Measurements from ENCODE around the gene SPON2. TPM values are rescaled to one million over a fixed set of nuclear protein-coding genes. Genes with fewer than 3 reads are reported as not detected.

The SPON2 gene
- polyA plus RNA-seq, 2 of the 4 experiments (the other 2 are of a cell fraction): 0.12 to 0.54 TPM

GRCh38 chr4:1150875-1151274 lies 21.5 kb downstream of the SPON2 start:
- Histone ChIP-seq H3K4me3 (no peak overlapping the region), H3K4me1 (no peaks in the 10 kb centered on the region), H3K27ac (no peak overlapping the region), H3K4me2 (no peak overlapping the region), H3K9me3 (no peaks in the 10 kb centered on the region)
- TF ChIP-seq TFCP2L1 (CRISPR knock-in tag; IDR thresholded peaks at IDR 0.05): no peak
- TF ChIP-seq RAD21 (conservative IDR thresholded peaks at IDR 0.05 in 1 of 2, IDR thresholded peaks at IDR 0.05 in 1 of 2): no peak
- TF ChIP-seq BCL3 (IDR thresholded peaks at IDR 0.05): no peak
- TF ChIP-seq HEYL (CRISPR knock-in tag; IDR thresholded peaks at IDR 0.05): no peak
- no peak for TF ChIP-seq TP53 (CRISPR knock-in tag; IDR thresholded peaks at IDR 0.05)
- no peak for TF ChIP-seq CBX2 (IDR thresholded peaks at IDR 0.05; ENCODE audit: borderline replicate concordance, low read depth)
- no peak for TF ChIP-seq BHLHE40 (IDR thresholded peaks at IDR 0.05; ENCODE audit: low read depth, low read length)
- TF ChIP-seq E2F6 (IDR thresholded peaks at IDR 0.05; ENCODE audit: borderline replicate concordance, low read depth): no peak
- TF ChIP-seq EHF (CRISPR knock-in tag; IDR thresholded peaks at IDR 0.05): no peak
- TF ChIP-seq JUN (IDR thresholded peaks at IDR 0.05): no peak
- no peak for TF ChIP-seq RNF2 (IDR thresholded peaks at IDR 0.05; ENCODE audit: borderline replicate concordance, low read depth)
- TF ChIP-seq CEBPB (IDR thresholded peaks at IDR 0.05): no peak
- TF ChIP-seq ATOH8 (CRISPR knock-in tag; IDR thresholded peaks at IDR 0.05; ENCODE audit: low read depth): no peak
- TF ChIP-seq POLR2AphosphoS2 (conservative IDR thresholded peaks at IDR 0.05; ENCODE audit: low read length): no peak
- TF ChIP-seq CHD2 (IDR thresholded peaks at IDR 0.05; ENCODE audit: low read length, partially characterized antibody): no peak
- no peak for ATAC-seq
- ChIA-PET CTCF (interaction anchor here (1.3 to 2.1 kb wide), 3 partner anchors 16 to 205 kb away, joined by 4 to 12 read pairs (median 6); no protein-coding TSS in a partner anchor), POLR2A (no interaction called here)
- no peak for FAIRE-seq
- 100% methylated on average over 1 of the region's 3 CpGs for whole genome bisulfite sequencing (ENCODE audit: missing lambda C conversion rate)
- no peak for DNase-seq (ENCODE audit: low read depth in 1 of 2, low spot score in 1 of 2)

DNA sequence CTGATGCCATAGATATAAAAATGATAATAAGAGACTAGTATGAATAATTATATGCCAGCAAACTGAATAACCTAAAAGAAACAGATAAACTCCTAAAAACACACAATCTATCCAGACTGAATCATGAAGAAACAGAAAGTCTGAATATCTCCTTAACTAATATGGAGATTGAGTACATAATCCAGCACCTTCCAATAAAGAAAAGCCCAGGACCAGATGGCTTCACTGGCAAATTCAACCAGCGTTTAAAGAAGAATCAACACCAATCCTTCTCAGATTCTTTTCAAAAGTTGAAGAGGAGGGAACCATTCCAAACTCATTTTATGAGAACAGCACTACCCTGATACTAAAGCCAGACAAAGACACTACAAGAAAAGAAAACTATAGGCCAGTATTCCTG lies 32.5 kb downstream of the SPON2 start:
- no peak overlapping the region for H3K4me3 ChIP-seq
- no peak overlapping the region for H3K4me2 ChIP-seq
- TF ChIP-seq, protein P1, sequence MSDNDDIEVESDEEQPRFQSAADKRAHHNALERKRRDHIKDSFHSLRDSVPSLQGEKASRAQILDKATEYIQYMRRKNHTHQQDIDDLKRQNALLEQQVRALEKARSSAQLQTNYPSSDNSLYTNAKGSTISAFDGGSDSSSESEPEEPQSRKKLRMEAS (IDR thresholded peaks at IDR 0.05): no peak
- TF ChIP-seq BCL3 (IDR thresholded peaks at IDR 0.05) (no peak), JUNB (IDR thresholded peaks at IDR 0.05) (no peak), CHD4 (IDR thresholded peaks at IDR 0.05; ENCODE audit: borderline replicate concordance) (no peak), HDAC2 (IDR thresholded peaks at IDR 0.05) (no peak), KDM5A (IDR thresholded peaks at IDR 0.05) (no peak), ZC3H11A (IDR thresholded peaks at IDR 0.05) (no peak), KDM1A (IDR thresholded peaks at IDR 0.05; ENCODE audit: low read depth) (no peak), JUN (IDR thresholded peaks at IDR 0.05) (no peak), ZSCAN20 (CRISPR knock-in tag; IDR thresholded peaks at IDR 0.05) (no peak), CHD2 (IDR thresholded peaks at IDR 0.05; ENCODE audit: low read length, partially characterized antibody) (no peak), GATA3 (IDR thresholded peaks at IDR 0.05; ENCODE audit: borderline replicate concordance) (no peak), PHF8 (IDR thresholded peaks at IDR 0.05; ENCODE audit: borderline replicate concordance, low read depth) (no peak), REST (IDR thresholded peaks at IDR 0.05) (no peak), NR3C1 (IDR thresholded peaks at IDR 0.05) (no peak), ESRRA (IDR thresholded peaks at IDR 0.05; ENCODE audit: borderline replicate concordance, low read length) (no peak), POLR2A (IDR thresholded peaks at IDR 0.05; ENCODE audit: low read length) (no peak)
- TF ChIP-seq, protein P2, sequence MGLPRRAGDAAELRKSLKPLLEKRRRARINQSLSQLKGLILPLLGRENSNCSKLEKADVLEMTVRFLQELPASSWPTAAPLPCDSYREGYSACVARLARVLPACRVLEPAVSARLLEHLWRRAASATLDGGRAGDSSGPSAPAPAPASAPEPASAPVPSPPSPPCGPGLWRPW (IDR thresholded peaks at IDR 0.05): no peak
- WGBS (ENCODE audit: missing lambda C conversion rate): 86% methylated on average over 1 of the region's 1 CpG
- ChIA-PET CTCF (interaction anchor here (1.2 kb wide), 1 partner anchor 9 kb away, joined by 3 read pairs; no protein-coding TSS in a partner anchor), POLR2A (no interaction called here)
- no peaks in the 10 kb centered on the region for H3K4me1 ChIP-seq
- no peak for ATAC-seq
- no peak overlapping the region for H3K27ac ChIP-seq
- FAIRE-seq: no peak
- H3K9me3 ChIP-seq: 0 out of 3 replicates have a peak, but pooled peaks cover 5% of the 10 kb centered on the region
- DNase-seq (ENCODE audit: low read depth in 1 of 2, low spot score in 1 of 2): no peak

All from A549 (cell line).